ENCODE measurements around the gene CFAP410.
"Not testable (repeated sequence)": the region's sequence is repeated elsewhere in the genome, so short reads cannot be mapped to it uniquely, and the experiment has no call there.

CFAP410 gene

DNA sequence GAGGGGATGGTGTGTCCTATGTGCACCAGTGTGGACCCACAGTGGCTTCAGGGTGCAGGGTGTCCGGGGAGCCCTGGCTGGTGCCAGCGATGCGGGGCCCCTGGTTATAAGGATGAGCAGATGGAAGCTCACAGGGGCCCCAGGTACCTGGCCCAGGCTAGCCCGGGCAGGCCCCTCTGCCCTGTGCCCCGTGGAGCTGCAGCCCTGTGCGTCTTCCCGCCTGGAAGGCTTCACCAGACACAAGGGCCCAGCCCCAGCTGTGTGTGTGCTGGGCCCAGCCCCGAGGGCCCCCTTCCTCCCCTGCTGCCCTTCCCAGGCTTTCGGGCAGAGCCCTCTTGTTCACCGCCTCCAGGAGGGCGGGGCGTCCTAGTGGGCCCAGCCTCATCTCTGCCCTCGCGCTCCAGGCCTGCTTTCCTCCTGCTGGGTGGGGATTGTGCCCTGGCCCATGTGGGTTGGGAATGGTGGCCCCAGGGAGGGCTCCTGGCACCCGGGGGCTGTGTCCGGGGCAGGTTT is 23.4 kb downstream of the CFAP410 start:
- DNase-seq: no peak

GRCh38 chr21:44314561-44314960 is 24.6 kb downstream of the CFAP410 start:
- no peak for DNase-seq

DNA sequence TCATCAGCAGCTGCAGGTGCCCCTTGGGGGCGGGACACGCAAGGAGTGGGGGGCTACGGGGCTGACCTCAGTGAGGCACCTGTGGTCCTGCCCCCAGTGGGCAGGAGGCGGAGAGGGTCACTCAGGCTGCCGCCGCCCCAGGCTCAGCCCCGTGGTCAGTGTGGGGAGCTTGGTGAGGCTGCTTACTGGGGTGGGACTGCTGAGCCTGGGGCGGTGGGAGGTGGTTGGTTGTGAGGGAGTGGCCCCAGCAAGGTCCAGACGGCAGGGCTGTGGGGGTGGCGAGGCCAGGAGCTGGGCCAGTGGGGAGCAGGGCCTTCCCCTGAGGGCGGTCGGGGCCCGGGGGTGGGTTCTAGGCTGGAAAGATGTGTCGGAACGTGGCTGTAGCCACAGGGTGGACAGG is 25.1 kb downstream of the CFAP410 start:
- DNase-seq: no peak

- no peak for DNase-seq
These were observed 25.7 kb downstream of the CFAP410 start for GRCh38 chr21:44313451-44313850.

- DNase-seq: no peak
These were observed 26.5 kb downstream of the CFAP410 start for GRCh38 chr21:44312716-44313115.

- DNase-seq: no peak
These were observed 27.1 kb downstream of the CFAP410 start for GRCh38 chr21:44312089-44312488.

DNA sequence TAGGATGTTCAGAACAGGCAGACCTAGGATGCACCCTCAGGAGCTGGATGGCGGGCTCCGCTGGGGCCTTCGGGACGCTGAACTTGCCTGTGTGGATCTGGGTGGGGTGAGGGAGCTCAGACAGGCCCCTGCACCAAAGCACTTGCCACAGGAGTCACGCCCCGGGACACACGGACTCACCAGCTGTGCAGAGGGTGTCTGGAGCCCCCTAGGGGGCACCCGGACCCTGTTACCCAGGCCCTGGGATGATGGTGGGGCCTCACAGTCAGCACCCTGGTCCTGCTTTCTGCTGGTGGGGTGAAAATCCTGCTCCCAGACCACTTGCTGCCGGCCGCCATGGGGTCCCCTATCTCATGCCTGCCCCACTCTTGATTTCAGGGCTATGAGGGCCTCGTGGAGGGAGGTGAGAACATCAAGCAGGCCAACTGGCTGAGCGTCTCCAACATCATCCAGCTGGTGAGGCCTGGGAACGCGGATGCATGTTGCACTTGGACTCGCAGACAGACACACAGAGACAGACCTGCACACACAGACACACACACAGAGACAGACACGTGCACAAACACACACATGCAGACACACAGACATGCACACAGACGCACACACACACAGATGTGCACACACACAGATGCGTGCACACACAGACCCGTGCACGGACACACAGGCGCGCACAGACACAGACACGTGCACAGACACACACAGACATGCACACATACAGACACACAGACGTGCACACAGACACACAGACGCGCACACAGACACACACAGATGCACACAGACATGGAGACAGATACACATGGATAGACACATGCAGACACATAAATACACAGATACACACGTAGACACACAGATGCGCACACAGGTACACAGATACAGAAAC is 28.3 kb downstream of the CFAP410 start:
- DNase-seq: no peak

DNA sequence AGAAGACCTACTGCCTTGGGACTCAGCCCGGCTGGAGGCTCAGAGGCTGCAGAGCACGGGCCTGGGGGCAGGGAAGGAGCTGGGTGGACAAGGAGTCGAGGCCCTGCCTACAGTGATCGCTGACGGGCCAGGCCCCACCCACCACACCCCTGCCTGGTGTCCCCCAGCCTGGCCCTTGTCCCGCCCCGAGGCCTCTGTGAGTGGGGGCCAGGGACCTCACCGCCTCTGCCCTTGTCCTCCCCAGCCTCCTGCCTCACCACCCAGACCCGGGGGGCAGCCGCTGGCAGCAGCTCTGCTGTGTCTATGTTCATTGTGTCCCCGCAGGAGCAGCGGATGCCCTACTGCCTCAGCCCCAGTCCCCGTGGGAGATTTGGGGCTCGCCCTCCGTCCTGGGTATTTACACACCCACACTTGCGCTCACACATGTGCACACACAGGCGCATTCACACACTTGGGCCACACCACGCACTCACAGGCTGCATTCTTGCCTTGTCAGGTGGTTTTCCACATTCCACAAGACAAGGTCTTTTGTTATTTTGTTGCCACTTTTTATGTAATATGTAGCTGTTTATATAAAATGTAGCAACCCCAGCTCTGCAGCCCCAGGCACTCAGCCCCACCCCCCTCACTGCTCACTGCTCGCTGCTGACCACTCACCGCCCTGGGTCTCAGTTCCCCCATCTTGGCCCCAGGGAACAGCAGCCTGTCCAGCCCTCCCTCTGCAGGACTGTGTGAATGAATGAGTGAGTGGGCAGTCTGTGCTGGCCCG is 32.1 kb downstream of the CFAP410 start:
- no peak for DNase-seq

DNA sequence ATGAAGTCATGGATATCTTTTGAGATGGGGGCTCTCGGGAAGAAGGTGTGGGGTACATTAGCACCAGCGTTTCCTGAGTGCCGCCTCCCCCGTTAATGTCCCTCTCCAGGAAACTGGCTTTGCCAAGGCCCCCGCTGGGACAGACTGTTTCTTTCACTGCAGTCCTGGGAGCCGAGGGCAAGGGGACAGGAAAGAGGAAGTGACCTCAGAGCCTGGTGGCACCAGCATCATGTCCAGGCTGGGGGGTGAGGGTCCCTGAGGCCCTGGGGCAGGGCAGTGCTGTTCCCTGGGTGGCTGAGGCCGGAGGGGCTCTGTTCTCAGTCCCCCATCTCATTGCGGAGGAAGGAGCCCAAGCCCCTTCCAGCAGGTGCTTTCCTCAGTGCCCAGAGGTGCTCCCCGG is 33.5 kb downstream of the CFAP410 start:
- DNase-seq: no peak

- no peak for DNase-seq
These were observed 34.3 kb downstream of the CFAP410 start for GRCh38 chr21:44304877-44305293.

- DNase-seq: no peak
These were observed 35.1 kb downstream of the CFAP410 start for GRCh38 chr21:44304011-44304616.

GRCh38 chr21:44303490-44303981 is 35.7 kb downstream of the CFAP410 start:
- DNase-seq: no peak

GRCh38 chr21:44302573-44303401 is 36.4 kb downstream of the CFAP410 start:
- not testable (repeated sequence) for DNase-seq

DNA sequence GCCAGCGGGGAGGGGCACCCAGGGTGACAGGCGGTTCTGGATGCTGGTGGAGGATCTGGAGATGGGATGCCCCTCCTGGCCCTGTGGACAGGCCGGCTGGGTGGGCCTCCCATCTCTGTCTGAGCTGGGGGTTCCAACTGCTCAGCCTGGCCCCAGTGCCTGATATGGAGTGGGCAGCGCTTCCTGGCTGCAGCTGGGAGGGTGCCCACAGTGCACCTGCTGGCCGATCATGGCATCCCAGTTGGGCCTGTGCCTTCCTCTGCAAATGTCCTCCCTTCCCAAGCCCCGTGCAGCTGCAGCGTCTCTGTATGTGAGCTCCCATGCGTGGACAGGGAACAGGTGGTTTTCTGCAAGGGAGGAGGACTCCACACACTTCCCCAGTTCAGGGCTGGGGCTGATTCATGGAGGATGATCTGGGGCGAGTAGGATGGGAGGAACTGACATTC is 37.2 kb downstream of the CFAP410 start:
- DNase-seq: no peak

GRCh38 chr21:44301141-44301540 is 38.0 kb downstream of the CFAP410 start:
- DNase-seq: no peak

GRCh38 chr21:44300262-44300959 is 38.8 kb downstream of the CFAP410 start:
- DNase-seq: peak in 1 of 2 donors; percentile 37

DNA sequence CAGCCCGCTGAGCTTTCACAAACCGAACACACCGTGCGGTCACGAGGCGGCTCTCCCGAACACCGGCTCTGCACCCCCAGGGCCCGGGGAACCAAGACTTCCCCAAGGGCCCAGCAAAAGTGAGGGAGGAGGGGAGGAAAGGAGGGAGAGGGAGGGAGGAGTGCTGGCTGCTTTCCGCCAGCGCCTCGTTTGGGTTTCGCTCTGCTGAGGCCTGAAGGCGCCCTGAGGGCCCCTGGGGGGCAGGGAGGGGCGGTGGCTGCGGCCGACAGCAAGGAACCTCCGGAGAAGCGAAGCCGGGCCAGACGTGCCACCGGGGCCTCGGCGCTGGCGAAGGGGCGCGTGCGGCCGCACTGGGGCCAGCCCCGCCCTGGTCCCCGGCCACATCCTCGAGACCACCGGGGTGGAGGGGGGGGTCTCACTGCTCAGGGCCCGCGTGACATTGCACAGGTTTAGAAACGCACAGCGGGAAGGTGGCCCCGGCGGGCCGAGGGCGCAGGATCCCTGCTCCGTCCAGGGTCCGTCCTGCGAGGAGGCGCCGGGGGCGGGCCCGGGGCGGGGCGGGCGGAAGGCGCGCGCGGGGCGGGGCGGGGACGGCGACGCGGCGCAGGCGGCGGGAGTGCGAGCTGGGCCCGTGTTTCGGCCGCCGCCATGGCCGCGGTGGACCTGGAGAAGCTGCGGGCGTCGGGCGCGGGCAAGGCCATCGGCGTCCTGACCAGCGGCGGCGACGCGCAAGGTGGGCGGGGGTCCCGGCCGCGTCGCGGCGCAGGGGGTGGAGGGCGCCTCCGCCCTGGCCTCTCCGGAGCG is 39.5 kb downstream of the CFAP410 start, which contains the start of gene PFKL:
PFKL (plus strand) TSS at position 596 of the 804 bp plus-strand sequence; CDS start at position 649, 53 bp downstream.
- peak; percentile 40 to 72 for DNase-seq

DNA sequence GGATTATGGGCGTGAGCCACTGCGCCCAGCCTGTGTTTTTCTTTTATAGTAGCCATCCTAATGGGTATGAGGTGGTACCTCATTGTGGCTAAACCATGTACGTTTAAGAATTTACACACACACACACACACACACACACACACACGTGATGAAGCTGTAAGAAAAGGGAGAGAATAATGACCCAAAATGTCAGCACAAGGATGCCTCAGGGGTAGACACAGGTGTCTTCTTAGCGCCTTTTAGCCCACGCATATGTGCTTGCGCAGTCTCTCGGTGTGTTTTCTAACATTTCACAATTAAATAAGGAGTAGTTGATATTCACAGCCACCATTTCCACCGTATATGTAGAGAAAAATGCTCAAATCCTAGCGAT is 40.1 kb downstream of the CFAP410 start:
- DNase-seq: no peak

DNA sequence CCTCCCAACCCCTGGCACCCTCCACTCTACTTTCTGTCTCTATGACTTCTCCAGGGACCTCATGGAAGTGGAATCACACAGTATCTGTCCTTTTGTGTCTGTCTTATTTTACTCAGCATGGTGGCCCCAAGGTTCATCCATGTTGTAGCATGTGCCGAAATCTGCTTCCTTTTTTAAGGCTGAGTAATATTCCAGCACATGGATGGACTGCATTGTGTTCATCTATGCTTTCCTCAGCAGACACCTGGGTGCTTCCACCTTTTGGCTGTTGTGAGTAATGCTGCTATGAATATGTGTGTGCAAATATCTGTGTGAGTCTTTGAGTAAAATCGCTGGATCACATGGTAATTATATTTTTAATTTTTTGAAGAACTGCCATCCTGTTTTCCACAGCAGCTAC is 40.9 kb downstream of the CFAP410 start:
- DNase-seq: no peak

DNA sequence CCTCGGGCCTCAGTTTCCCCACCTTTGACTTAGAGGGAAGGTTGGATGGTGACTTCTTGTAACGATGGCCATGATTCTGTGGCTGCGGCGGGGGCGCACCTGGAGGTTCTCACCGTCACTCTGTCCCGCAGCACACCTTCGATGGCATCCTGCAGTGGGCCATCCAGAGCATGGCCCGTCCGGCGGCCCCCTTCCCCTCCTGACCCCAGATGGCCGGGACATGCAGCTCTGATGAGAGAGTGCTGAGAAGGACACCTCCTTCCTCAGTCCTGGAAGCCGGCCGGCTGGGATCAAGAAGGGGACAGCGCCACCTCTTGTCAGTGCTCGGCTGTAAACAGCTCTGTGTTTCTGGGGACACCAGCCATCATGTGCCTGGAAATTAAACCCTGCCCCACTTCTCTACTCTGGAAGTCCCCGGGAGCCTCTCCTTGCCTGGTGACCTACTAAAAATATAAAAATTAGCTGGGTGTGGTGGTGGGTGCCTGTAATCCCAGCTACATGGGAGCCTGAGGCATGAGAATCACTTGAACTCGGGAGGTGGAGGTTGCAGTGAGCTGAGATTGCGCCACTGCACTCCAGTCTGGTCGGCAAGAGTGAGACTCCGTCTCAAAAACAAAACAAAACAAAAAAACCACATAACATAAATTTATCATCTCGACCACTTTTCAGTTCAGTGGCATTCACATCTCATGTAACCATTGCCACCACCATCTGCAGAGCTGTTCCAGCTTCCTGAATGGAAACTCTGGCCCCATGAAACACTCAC is 41.5 kb downstream of the CFAP410 start:
- DNase-seq: peak; percentile 51 to 67

Data from bone marrow (tissue), 2 donors.